ENCODE measurements around the gene CENPS. TPM values are rescaled to one million over a fixed set of nuclear protein-coding genes. Genes with fewer than 3 reads are reported as not detected.
"Not testable (repeated sequence)": the region's sequence is repeated elsewhere in the genome, so short reads cannot be mapped to it uniquely, and the experiment has no call there.

Gene CENPS
- total RNA-seq, 1 donor from 2014 or later = 8.7 TPM

DNA sequence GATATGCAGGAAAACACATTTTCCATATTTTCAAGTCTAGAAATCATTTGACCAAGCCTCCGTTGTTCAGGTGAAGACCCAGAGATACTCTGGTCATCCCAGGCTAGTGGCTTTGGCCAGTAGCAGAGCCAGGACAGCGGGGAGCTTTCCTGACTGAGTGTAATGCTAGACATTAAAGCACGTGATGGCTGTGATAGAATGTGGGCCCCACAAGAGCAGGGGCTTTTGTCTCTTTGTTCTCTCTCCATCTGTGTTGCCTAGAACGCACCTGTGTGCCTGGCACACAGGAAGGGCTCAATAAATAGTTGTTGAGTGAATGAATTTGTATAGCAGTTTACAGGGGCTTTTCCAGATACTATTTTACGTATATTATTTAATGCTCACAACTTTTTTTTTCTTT, 10.6 kb downstream of the CENPS start:
- intact Hi-C loops (cut with DNase I) = no loop called here
- no peak for ATAC-seq (ENCODE audit: poor library complexity)
- DNase-seq = no peak

DNA sequence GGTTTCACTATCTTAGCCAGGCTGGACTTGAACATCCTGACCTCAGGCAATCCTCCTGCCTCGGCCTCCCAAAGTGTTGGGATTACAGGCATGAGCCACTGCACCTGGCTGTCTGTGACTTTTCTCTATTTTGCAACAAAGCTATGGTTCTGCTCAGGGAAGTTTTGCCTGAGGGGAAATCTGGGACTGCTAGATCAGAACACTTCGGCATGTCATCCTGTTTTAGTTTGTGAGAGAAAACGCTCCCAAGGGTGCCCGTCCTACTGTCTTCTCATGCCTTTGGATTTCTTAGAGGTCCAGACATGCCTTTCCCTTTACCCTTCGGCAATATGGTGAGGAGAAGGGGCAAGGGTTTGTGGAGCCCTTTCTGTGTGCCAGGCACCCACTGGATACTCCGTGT, 14.0 kb downstream of the CENPS start:
- DNase-seq (no peak), ATAC-seq (ENCODE audit: poor library complexity) (no peak)
- intact Hi-C loops (cut with DNase I) = no loop called here

DNA sequence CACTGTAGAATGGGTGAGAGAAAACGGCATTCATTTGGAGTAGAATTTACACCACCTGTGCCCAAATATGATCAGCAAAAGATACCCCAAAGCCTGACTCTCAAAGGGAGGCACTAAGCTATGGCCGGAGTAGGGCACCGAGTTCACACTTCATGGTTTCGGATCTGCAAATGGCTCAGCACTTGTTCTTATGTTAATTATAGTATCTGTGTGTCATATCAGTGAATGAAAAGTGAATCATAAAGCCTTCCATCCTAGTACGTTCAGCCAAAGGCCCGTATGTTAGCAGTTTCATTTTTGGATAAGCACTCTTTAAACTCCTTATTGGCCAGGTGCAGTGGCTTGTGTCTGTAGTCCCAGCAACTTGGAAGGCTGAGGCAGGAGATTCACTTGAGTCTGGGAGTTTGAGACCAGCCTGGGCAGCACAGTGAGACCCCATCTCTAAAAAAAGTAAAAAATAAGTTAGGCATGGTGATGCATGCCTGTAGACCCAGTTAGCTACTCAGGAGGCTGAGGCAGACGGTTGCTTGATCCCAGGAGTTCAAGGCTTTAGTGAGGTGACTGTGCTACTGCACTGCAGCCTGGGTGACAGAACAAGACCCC, 14.7 kb downstream of the CENPS start:
- intact Hi-C loops (cut with DNase I) = no loop called here
- no peak for ATAC-seq (ENCODE audit: poor library complexity)

DNA sequence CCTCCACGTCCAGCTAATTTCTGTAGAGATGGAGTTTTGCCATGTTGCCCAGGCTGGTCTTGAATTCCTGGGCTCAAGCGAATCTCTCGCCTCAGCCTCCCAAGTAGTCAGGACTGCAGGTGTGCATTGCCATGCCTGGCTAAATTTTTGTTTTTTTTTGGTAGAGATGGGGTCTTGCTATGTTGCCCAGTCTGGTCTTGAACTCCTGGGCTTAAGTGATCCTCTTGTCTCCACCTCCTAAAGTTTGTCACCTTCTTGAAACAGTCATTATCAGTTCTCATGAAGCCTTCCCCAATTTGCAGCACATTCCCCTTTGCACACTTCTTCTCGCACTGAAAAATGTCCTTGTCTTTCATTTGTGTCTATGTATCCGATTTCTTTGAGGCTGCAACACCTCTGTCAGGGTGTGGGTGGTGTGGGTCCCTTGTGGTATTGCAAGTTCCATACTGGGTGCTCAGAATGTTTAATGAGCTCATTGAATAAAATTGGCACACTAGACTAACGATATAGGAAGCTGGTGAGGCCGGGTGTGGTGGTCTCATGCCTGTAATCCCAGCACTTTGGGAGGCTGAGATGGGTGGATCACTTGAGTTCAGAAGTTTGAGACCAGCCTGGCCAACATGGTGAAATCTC, 16.7 kb downstream of the CENPS start:
- ATAC-seq (ENCODE audit: poor library complexity) (no peak), DNase-seq (no peak)
- intact Hi-C loops (cut with DNase I) = no loop called here

More for the DNA sequence above, 14.7 kb downstream of the CENPS start:
- no peak for DNase-seq

DNA sequence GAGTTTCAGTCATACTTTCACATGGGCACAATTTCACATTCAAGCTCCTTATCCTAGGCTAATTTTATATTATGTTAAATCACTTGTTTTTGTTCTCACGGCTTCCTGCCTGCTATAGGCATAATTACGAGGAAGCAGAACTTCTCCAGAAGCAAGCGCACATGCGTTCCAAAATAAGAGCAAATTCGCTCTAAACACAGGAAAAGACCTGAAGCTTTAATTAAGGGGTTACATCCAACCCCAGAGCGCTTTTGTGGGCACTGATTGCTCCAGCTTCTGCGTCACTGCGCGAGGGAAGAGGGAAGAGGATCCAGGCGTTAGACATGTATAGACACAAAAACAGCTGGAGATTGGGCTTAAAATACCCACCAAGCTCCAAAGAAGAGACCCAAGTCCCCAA, 19.5 kb downstream of the CENPS start, which contains the start of gene CORT:
Gene CORT (plus strand): TSS at position 281 of the 400 bp plus-strand sequence. CDS start 193 bp downstream, outside the sequence.
- ATAC-seq (ENCODE audit: poor library complexity) (no peak), DNase-seq (no peak)
- intact Hi-C loops (cut with DNase I) = no loop called here

DNA sequence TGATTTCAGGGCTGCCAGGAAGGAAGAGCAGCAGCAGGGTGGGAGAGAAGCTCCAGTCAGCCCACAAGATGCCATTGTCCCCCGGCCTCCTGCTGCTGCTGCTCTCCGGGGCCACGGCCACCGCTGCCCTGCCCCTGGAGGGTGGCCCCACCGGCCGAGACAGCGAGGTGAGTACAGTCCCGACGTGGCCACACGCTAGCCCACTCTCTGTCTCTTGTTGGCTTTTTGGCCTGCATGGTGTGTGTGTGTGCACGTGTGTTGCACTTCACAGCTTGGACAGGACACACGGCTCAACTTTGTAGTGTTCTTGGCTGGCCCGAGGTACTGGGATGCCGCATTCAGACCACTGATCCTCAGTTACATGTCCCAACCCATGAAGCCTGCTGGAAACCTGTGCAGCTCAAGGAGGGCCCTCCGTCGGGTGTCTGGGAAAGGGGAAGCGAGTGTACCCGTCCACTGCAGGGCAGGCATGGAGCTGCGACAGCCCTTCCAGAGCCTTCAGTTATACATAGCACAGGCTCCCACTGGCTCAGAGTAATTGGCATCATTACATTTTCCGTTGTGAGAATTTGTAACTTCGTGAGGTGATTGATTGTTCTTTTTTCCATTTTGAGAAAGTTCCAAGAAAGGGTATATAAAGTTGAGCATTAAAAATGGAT, 20.1 kb downstream of the CENPS start:
- DNase-seq (no peak), ATAC-seq (ENCODE audit: poor library complexity) (no peak)
- intact Hi-C loops (cut with DNase I) = no loop called here

DNA sequence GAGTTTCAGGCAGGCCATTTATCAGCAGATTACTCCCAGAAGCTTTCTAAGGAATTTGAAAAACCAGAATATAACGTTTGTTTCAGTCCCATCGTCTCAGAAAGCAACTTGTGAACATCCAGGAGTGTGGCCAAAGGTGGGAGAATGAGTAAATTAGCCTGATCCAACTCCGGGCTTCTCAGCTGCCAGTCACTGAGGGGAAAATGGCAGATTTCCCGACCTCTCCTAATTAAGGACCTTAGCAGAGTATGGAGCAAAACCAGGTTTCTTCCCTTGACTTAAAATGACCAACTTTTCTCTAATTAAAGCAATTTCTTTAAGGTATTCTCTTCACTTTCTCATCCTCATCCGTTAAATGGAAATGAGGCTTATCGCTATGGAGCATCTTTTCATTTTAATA, 20.6 kb downstream of the CENPS start:
- intact Hi-C loops (cut with DNase I) = no loop called here
- DNase-seq = no peak
- ATAC-seq (ENCODE audit: poor library complexity) = no peak

DNA sequence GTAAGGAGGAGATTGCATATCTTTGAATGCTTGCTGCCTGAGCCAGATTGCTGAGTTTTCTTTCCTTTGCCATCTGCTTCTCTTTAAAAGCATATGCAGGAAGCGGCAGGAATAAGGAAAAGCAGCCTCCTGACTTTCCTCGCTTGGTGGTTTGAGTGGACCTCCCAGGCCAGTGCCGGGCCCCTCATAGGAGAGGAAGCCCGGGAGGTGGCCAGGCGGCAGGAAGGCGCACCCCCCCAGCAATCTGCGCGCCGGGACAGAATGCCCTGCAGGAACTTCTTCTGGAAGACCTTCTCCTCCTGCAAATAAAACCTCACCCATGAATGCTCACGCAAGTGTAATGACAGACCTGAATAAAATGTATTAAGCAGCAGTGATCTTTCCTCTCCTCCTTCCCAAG, 21.1 kb downstream of the CENPS start:
- intact Hi-C loops (cut with DNase I) = no loop called here
- no peak for DNase-seq
- no peak for ATAC-seq (ENCODE audit: poor library complexity)

DNA sequence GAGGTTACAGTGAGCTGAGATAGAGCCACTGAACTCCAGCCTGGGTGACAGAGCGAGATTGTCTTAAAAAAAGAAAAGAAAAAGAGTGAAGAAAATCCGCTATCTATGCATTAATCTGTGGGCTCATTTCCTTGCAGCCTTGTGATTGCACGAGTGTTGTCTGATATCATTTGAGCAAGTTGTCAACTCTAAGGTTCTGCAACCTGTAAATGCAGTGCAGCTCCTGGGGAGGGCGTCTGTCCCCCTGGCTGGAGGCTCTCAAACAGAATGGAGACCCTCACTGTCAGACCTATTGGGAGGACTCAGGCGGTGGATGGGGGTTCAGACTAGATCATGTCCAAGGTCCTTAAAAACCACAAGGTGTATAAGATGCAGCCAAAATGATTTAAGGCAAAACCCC, 25.8 kb downstream of the CENPS start:
- intact Hi-C loops (cut with DNase I) = no loop called here
- ATAC-seq (ENCODE audit: poor library complexity) (no peak), DNase-seq (no peak)

DNA sequence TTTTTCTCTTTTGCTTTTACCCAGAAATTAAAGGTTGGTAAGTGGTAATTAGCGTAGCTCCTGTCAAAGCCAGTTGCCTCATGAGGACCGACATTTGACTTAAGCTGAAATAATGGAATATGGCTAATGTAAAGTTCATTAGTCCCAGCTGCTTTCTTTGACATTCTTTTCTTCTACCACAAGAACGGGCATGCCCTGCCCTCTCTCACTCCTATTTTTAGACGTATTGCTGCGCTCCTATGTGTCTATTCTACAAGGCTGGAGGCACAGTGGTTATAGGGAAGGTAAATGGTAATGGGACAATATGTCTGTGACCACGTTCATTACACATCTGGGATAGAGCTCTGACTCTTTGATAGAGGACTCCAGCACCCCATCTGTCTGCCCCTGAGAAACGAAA, 26.4 kb downstream of the CENPS start:
- DNase-seq = no peak
- peak; percentile 62 for ATAC-seq (ENCODE audit: poor library complexity)
- intact Hi-C loops (cut with DNase I) = no loop called here

DNA sequence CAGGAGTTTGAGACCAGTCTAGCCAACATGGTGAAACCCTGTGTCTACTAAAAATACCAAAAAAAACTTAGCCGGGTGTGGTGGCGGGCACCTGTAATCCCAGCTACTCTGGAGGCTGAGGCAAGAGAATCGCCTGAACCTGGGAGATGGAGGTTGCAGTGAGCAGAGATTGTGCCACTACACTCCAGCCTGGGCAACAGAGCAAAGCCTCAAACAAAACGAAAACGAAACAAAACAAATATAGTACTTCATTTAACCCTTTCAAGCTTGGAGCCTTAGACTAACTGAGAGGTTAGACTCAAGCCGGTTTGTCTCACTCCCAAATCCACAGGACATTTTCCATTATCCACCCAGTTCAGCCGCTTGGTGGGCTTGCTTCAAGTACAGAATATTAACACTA, 27.2 kb downstream of the CENPS start:
- DNase-seq; intact Hi-C loops (cut with DNase I); ATAC-seq (ENCODE audit: poor library complexity): not testable (repeated sequence)

DNA sequence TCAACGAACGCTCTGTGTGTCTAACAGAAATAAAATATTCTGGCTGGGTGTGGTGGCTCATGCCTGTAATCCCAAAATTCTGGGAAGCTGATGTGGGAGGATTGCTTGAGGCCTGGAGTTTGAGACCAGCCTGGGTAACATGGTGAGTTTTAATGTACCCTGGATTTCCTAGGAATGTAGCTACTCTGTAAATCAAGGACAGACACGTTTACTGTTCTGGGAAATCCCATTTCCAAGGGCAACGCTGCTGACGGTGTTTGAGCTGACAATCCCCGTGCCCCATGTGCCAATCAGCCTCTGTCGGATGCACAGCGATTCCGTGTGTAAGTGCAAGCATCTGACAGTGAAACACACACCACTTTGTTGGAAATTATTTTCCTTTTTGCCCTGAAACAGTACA, 27.6 kb downstream of the CENPS start:
- no peak for ATAC-seq (ENCODE audit: poor library complexity)
- no peak for DNase-seq
- intact Hi-C loops (cut with DNase I) = no loop called here

DNA sequence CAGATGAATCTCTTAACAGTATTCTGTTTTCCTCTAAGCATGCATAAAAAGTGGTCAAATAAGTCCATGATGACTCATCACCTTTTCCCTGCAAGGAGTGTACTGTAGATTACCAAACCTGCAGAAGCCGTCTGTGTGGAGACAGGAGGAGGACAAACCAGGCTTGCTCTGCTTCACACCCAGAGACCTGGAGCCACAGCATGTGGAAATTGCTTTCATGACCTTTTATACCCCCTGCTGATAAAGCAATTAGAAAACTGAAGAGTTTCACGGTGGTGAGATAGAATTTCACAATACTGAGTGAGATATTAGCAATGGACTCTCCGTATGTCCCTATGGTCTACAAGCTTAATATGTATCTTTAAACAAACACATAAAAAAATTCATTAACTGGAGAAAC, 29.0 kb downstream of the CENPS start:
- DNase-seq = no peak
- intact Hi-C loops (cut with DNase I) = no loop called here
- no peak for ATAC-seq (ENCODE audit: poor library complexity)

DNA sequence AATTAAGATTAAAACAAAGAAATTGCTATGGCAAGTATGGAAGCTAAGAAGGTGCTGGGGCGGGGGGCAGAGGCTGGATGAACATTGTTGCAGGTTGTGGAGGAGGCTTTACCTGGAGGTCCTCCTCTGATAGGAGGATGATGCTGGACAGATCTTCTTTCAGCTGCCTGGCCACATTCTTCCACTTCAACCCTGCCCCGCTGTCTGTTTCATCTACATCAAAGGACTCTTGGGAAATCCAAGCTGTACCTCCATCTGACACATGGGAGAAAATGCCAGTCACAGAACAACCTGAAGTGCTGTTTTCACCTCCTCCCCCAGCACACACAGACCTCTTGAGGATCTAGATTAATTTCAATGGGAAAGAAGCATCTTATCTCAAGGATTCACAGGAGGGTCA, 36.8 kb downstream of the CENPS start:
- intact Hi-C loops (cut with DNase I) = no loop called here
- ATAC-seq (ENCODE audit: poor library complexity) (no peak), DNase-seq (no peak)

DNA sequence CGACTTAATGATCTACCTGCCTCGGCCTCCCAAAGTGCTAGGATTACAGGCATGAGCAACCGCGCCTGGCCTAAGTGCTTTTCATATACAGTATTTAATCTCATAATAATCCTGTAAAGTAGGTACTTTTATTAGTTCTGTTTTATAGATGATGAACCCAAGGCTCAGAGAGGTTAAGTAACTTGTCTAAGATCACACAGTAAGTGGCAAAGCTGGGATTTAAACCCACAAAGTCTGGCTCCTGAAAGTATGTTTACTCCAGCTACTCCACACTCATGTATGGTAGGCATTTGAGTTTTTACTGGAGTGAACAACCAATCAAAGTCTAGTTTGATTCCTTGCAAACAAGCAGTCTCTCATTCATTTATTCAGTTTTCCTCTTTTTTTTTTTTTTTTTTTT, 39.8 kb downstream of the CENPS start:
- ATAC-seq (ENCODE audit: poor library complexity) (no peak), DNase-seq (no peak)
- intact Hi-C loops (cut with DNase I) = no loop called here

DNA sequence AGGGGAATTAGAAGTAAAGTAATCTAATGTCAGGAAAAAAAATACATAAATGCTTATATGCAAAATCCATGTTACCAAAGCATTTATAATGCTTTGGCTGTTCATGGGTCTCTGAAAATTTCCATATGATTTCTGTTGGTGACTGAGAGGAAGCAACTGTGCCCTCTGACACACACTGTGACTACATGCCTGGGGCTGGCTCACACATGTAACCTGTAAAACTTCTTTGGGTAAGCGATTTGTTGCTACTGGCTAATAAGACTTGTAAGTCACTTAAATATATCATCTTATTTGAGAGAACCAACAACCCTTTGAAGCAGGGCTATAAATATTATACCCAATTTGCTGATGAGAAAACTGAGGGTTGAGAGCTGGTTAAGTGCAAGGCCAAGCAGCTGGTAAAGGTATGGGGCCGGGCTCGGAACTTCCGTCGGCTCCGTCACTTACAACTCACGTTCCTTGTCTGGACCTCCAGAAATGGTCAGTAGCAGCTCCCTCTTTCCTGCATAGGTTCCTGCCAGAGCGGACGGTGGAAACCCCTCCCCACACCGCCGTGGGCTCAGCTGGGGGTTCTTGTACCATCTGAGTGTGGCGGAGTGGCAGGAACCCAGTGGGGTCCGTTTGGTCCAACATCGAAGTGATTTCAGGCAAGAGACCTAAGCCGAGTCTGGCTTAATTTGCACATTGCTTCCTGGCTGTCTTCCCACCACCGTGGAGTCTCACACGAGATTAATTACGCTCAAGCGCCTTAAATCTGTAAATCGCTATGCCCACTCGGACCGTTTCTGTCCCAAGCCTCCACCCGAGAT, 41.4 kb downstream of the CENPS start:
- intact Hi-C loops (cut with DNase I) = no loop called here
- no peak for ATAC-seq (ENCODE audit: poor library complexity)
- DNase-seq = no peak

DNA sequence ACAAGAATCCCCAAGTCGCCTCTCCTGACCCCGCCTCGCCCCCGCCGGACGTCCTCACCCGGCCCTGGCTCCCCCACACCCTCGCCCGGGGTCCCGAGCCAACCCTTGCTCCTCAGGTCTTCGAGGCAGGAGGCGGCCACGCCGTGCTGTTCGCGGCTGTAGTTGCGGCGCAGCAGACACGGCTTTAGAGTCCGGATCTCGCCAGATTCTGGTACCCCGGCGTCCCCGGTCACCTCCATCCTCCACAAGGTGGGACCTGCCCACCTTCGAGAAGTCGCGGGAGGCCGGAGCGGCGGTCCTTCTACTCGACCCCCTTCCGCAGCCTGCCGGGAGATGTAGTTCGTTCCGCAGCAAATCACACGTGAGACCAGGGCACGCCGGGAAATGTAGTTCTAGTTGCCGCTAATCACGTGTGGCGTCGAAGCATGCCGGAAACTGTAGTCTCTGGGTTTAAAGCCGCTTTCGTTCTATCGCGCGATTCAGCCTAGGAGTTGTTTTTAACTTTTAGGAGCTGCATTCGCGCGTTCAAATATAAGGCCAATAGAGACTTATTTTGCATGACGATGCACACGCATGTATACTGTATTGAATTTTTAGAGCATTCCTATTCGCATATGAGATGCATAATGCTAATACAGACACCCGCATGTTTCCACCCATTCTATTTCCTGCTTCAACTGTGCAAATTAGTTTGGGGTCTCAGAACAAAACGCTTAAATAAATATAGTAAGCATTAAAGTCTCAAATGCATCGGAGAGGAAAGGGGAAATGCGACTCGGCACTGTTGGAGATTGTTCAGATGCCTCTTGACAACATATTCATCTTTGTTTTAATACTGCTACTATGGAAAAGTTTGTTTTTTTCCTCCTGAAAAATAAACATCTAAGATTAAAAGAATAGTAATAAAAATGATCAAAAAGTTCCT, 42.2 kb downstream of the CENPS start, which contains the start of gene DFFA:
Gene DFFA (minus strand): TSS at position 310 of the 925 bp plus-strand sequence. CDS start 71 bp downstream, at position 239.
- intact Hi-C loops (cut with DNase I) = no loop called here
- DNase-seq (peak; percentile 96), ATAC-seq (ENCODE audit: poor library complexity) (peak; percentile 91)

DNA sequence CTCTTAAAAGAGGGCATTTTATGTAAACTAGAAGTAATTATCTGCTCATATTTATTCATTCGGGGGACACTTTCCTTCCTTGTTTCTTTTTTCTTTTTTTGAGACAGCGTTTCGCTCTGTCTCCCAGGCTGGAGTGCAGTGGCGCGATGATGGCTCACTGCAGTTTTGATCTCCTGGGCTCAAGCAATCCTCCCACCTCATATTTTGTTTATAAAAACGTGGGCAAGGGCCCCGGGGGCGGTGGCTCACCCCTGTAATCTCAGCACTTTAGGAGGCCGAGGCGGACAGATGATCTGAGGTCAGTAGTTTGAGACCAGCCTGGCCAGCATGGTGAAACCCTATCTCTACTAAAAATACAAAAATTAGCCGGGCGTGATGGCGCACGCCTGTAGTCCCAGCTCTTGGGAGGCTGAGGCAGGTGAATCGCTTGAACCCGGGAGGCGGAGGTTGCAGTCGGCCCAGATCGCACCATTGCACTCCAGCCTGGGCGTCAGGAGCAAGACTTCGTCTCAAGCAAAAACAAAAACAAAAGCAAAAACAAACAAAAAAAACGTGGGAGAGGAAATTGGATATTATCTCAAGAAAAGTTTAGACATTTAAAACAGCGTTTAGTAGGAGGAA, 43.0 kb downstream of the CENPS start:
- no peak for DNase-seq
- intact Hi-C loops (cut with DNase I) = no loop called here
- ATAC-seq (ENCODE audit: poor library complexity) = no peak
